ENCODE data around the gene INTS1. TPM values are rescaled to one million over a fixed set of nuclear protein-coding genes. Genes with fewer than 3 reads are reported as not detected.

The INTS1 gene
- polyA plus RNA-seq, 3 donors = 5.5 to 64.3 (median 7.3) TPM

DNA sequence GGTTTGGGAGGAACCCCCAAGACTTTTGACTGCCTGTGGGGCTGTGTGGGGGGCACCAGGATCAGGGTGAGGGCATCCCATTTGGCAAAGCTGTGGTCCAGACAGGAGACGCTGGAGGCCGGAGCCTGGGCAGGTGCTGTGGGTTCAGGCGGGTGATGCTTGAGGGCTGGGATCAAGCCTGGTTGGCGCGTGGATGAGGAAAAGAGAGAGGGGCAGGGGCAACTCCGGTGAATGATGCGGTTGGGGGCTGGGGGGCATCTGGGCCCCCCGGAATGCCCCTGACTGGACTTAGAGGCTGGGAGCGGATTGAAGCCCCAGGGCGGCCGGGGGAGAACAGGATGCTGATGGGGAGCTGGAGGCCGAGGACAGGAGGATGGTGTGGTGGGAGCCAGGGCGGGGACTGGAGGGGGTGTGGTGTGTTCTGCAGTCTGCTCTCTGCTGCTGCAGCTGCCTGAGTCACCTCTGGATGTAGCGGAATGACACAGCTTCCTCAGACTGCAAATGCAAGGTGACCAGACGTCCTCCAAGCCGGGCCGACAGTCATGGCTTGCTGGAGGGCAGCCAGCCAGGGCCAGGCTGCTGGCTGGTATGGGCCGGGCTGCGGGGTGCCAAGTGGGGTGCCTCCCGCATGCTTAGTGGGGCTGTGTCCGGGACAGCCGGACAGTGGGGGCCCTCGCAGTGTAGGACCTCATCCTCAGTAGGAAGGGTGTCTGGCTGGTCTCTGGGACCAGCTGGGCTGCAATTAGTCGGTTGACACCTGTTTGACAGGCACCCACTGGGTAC is 29.5 kb upstream of the INTS1 start:
- H2AFZ ChIP-seq (ENCODE audit: insufficient read depth, low read depth, low read length, poor library complexity, severe bottlenecking) = no peak overlapping the region
- 45% methylated on average over 21 of the region's 24 CpGs for WGBS (ENCODE audit: insufficient coverage)
- peaks cover 73% of the 10 kb centered on the region for H4K20me1 ChIP-seq (ENCODE audit: insufficient read depth, low read length)
- H3K79me2 ChIP-seq (ENCODE audit: insufficient read depth, low read length) = peaks cover 71% of the 10 kb centered on the region
- H3K4me1 ChIP-seq (ENCODE audit: control insufficient read depth in 1 of 2, insufficient read depth in 2 of 2, low read length in 2 of 2) = peaks cover 32 to 37% of the 10 kb centered on the region in 2 donors
- Mint-ChIP-seq H3K27ac (peak overlapping the region; percentile 95 to 99 (median 98)), H3K9me3 (no peaks in the 10 kb centered on the region), H3K36me3 (peaks cover 2 to 21% of the 10 kb centered on the region in 2 donors), H3K4me3 (peak overlapping the region; percentile 91 to 96), H3K4me1 (peaks cover 28% of the 10 kb centered on the region), H3K27me3 (ENCODE audit: low read depth in 3 of 3) (peaks cover 0 to 4% (median 0%) of the 10 kb centered on the region in 3 donors)
- intact Hi-C loops (cut with micrococcal nuclease) = loop anchor here in 1 of 2 donors (2.0 to 10.0 kb wide), 3 partner anchors 21 to 991 kb away; partner anchors contain the start of gene INTS1
- no peaks in the 10 kb centered on the region for H3K27me3 ChIP-seq (ENCODE audit: control insufficient read depth in 2 of 2, insufficient read depth in 2 of 2, low read length in 2 of 2)
- H3K27ac ChIP-seq (ENCODE audit: low read depth in 1 of 2, low read length in 2 of 2) = peak overlapping the region; percentile 97 to 98
- H3K4me2 ChIP-seq (replicated peaks; ENCODE audit: extremely low read depth, low read length, poor library complexity, severe bottlenecking) = peak overlapping the region; percentile 83
- H3K4me3 ChIP-seq (replicated peaks in 1 of 3; ENCODE audit: low read depth in 2 of 3, low read length in 3 of 3) = peak overlapping the region; percentile 18 to 81 (median 75)
- no peaks in the 10 kb centered on the region for H3K9me3 ChIP-seq (replicated peaks in 1 of 2; ENCODE audit: control insufficient read depth in 1 of 2, insufficient read depth in 1 of 2, low read length in 2 of 2)
- peak overlapping the region; percentile 84 for H3K9ac ChIP-seq (ENCODE audit: insufficient read depth, low read length, poor library complexity, severe bottlenecking)
- peaks cover 15 to 23% of the 10 kb centered on the region in 2 donors for H3K36me3 ChIP-seq (replicated peaks in 1 of 2; ENCODE audit: control insufficient read depth in 1 of 2, insufficient read depth in 2 of 2, low read length in 2 of 2)
- TF ChIP-seq, protein P1, sequence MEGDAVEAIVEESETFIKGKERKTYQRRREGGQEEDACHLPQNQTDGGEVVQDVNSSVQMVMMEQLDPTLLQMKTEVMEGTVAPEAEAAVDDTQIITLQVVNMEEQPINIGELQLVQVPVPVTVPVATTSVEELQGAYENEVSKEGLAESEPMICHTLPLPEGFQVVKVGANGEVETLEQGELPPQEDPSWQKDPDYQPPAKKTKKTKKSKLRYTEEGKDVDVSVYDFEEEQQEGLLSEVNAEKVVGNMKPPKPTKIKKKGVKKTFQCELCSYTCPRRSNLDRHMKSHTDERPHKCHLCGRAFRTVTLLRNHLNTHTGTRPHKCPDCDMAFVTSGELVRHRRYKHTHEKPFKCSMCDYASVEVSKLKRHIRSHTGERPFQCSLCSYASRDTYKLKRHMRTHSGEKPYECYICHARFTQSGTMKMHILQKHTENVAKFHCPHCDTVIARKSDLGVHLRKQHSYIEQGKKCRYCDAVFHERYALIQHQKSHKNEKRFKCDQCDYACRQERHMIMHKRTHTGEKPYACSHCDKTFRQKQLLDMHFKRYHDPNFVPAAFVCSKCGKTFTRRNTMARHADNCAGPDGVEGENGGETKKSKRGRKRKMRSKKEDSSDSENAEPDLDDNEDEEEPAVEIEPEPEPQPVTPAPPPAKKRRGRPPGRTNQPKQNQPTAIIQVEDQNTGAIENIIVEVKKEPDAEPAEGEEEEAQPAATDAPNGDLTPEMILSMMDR (IDR thresholded peaks at IDR 0.05) = no peak
- peak; percentile 85 to 90 (median 87) for DNase-seq

DNA sequence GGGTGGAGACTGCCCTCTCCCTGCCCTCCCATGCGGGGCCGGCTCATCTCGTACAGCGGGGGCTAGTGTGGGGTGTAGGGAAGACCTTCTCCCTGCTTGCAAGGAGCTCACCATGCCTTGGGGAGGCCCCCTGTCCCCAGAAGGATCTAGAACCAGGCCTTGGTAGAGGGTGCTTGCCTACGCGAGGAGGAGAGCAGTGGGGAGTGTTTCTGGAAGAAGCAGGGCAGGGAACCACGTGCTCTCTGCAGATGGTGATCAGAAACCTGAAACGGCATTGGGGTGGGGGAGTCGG is 29.0 kb upstream of the INTS1 start:
- intact Hi-C loops (cut with micrococcal nuclease) = loop anchor here in 1 of 2 donors (2.0 to 10.0 kb wide), 3 partner anchors 20 to 992 kb away; partner anchors contain the start of gene INTS1
- TF ChIP-seq, protein P1 (IDR thresholded peaks at IDR 0.05) = no peak
- Histone ChIP-seq H3K9ac (ENCODE audit: insufficient read depth, low read length, poor library complexity, severe bottlenecking) (peak overlapping the region; percentile 84), H3K4me1 (ENCODE audit: control insufficient read depth in 1 of 2, insufficient read depth in 2 of 2, low read length in 2 of 2) (peaks cover 32 to 37% of the 10 kb centered on the region in 2 donors), H3K9me3 (replicated peaks in 1 of 2; ENCODE audit: control insufficient read depth in 1 of 2, insufficient read depth in 1 of 2, low read length in 2 of 2) (no peaks in the 10 kb centered on the region), H3K27ac (ENCODE audit: low read depth in 1 of 2, low read length in 2 of 2) (peak overlapping the region; percentile 97 to 98), H2AFZ (ENCODE audit: insufficient read depth, low read depth, low read length, poor library complexity, severe bottlenecking) (no peak overlapping the region), H3K4me3 (replicated peaks in 1 of 3; ENCODE audit: low read depth in 2 of 3, low read length in 3 of 3) (peak overlapping the region; percentile 18 to 81 (median 75)), H3K36me3 (replicated peaks in 1 of 2; ENCODE audit: control insufficient read depth in 1 of 2, insufficient read depth in 2 of 2, low read length in 2 of 2) (peaks cover 14 to 20% of the 10 kb centered on the region in 2 donors), H3K4me2 (replicated peaks; ENCODE audit: extremely low read depth, low read length, poor library complexity, severe bottlenecking) (peak overlapping the region; percentile 83), H3K27me3 (ENCODE audit: control insufficient read depth in 2 of 2, insufficient read depth in 2 of 2, low read length in 2 of 2) (no peaks in the 10 kb centered on the region), H4K20me1 (ENCODE audit: insufficient read depth, low read length) (peaks cover 68% of the 10 kb centered on the region), H3K79me2 (ENCODE audit: insufficient read depth, low read length) (peaks cover 67% of the 10 kb centered on the region)
- Mint-ChIP-seq H3K36me3 (peaks cover 2 to 21% of the 10 kb centered on the region in 2 donors), H3K27ac (peak overlapping the region; percentile 95 to 99 (median 98)), H3K4me1 (peaks cover 28% of the 10 kb centered on the region), H3K4me3 (peak overlapping the region; percentile 91 to 96), H3K27me3 (ENCODE audit: low read depth in 3 of 3) (peaks cover 0 to 4% (median 0%) of the 10 kb centered on the region in 3 donors), H3K9me3 (no peaks in the 10 kb centered on the region)
- DNase-seq = no peak
- WGBS (ENCODE audit: insufficient coverage) = 10% methylated on average over 5 of the region's 9 CpGs
